ENCODE results near the gene AR.
A peak's percentile ranks its signal among the peaks of the same experiment; 100 is the strongest.

The AR gene, protein sequence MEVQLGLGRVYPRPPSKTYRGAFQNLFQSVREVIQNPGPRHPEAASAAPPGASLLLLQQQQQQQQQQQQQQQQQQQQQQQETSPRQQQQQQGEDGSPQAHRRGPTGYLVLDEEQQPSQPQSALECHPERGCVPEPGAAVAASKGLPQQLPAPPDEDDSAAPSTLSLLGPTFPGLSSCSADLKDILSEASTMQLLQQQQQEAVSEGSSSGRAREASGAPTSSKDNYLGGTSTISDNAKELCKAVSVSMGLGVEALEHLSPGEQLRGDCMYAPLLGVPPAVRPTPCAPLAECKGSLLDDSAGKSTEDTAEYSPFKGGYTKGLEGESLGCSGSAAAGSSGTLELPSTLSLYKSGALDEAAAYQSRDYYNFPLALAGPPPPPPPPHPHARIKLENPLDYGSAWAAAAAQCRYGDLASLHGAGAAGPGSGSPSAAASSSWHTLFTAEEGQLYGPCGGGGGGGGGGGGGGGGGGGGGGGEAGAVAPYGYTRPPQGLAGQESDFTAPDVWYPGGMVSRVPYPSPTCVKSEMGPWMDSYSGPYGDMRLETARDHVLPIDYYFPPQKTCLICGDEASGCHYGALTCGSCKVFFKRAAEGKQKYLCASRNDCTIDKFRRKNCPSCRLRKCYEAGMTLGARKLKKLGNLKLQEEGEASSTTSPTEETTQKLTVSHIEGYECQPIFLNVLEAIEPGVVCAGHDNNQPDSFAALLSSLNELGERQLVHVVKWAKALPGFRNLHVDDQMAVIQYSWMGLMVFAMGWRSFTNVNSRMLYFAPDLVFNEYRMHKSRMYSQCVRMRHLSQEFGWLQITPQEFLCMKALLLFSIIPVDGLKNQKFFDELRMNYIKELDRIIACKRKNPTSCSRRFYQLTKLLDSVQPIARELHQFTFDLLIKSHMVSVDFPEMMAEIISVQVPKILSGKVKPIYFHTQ

DNA sequence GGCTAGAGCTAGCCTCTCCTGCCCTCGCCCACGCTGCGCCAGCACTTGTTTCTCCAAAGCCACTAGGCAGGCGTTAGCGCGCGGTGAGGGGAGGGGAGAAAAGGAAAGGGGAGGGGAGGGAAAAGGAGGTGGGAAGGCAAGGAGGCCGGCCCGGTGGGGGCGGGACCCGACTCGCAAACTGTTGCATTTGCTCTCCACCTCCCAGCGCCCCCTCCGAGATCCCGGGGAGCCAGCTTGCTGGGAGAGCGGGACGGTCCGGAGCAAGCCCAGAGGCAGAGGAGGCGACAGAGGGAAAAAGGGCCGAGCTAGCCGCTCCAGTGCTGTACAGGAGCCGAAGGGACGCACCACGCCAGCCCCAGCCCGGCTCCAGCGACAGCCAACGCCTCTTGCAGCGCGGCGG is at the start of gene AR:
Gene AR, plus strand, starts transcription at position 204 of the 400 bp plus-strand sequence. CDS start 1,126 bp downstream, outside the sequence.
- peak in 14 of 56 donors; percentile 0 to 32 (median 2) for DNase-seq

DNA sequence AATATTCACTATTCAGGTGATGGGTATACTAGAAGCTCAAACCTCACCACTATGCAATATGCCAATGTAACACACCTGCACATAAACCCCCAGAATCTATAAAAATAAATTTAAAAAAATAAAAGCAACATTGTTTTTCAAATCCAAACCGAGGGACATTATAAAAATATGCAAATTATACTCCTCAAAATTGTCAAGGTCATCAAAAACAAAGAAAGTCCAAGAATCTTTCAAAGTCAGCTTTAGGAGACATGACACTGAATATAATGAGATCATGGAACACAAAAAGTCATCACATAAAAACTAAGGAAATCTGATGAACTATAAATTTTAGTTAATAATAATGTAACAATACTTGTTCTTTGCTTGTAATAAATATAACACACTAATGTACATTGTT is 43.2 kb upstream of the AR start:
- DNase-seq = no peak

DNA sequence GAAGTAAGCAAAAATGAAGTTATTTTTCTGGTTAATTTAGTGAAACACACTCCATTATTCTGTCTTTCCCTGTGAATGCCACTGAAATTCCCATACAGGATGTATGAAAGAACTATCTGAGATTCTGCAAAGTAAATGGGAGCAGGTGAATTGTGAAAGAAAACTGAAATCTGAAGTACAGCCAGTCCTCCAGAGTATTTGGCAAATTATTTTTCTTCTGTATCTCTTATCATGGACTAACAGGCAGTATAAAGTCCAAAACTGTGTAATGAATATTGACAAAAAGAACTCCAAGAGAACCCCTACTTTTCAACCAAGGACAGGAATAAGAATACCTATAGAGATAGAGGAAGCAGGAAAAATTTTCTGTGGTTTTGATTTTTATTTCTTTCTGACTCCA is 40.8 kb upstream of the AR start:
- no peak for DNase-seq

DNA sequence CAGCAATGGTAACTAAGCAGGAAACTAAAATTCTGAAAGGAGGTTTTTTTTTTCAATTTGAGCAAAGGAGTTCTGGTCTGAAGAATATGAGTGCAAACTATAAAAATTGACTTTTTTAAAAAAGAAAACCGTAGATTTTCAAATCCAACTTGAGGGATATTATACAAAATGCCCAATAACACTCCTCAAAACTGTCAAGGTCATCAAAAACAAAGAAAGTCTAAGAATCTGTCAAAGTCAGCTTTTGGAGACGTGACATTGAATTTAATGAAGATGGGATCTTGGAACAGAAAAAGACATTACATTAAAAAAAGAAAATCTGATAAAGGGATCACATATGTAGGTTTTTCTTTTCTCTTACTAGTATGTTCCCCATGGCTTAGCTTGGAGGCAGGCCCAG is 40.4 kb upstream of the AR start:
- no peak for DNase-seq

DNA sequence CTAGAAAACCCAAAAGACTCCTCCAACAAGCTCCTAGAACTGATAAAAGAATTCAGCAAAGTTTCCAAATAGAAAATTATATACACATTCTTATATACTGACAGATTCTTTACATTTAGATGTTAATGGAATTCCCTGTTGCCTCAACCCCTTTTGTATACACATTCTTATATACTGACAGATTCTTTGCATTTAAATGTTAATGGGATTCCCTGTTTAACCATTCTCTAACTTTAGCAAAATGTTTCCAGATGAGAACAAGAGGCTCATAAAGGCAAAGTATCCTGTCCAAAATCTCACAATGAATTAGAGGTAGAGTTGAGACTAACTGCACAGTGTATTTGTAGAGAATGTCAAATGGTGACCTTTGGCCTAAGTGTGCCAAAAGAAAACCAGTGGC is 23.1 kb upstream of the AR start:
- no peak for DNase-seq

DNA sequence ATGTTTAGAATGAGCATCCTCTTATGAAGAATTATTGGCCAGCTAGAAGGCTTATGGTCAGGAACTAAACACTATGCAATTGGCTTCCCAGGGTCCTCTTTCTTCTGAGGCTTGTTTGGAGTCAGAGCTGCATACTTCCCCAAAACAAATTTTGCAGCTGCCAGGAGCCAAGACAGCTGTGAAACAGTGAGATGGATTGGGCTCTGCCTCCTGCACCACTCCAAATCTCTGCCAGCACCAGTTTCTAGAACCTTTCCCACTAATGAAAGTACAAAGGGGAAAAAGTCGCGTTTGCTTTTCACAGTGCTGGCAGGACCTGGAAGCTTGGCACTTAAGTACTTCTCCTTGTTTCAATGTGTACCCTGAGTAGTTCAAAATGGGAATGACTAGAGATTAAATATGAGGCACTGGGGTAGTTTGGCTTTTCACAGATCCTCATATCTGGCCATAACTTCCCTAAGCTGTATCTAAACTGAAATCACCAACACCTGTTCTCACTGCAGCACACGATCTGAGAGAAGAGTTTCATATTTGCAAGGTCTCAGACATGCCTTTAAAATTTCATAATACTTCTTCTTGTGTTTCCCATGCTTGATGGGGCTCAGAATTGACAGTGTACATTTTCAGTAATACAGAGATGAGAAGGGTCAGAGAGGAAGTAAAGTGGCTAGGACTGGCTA is 20.7 kb upstream of the AR start:
- no peak for DNase-seq

DNA sequence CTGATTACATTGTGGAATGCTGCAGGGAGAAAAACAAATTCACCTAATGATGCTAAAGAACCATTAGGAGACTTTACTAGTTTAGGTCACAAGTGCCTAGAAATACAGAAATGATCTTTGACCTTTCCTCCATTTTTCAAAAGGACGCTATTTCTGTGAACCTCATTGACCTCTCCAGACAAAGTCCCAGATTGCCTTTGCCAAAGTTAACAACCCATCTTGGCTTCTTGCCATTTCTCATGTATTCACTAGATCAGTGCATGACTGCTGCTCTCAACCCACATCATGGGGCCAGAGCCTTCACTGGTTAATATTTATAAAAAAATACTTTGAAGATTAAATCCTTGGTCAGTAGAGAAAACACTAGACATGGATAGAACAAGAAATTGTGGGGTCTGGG is 19.9 kb upstream of the AR start:
- no peak for DNase-seq

DNA sequence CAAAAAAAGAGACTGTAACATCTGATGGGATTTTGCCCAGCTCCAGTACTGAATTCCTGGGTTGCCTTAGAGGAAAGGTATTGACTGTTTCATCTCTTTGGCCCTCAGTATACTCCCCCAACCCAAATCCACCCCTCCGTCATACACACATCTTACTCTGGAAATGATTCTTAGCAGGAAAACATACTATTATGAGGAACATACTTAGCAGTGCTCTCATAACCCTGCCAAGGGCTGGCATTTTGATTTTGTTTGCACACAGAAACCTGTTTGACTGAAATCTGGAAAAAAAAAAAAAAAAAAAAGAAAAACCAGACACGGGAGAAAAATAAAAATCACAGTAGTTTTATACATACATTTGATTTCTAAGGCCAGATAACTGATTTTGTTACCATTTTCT is 19.4 kb upstream of the AR start:
- no peak for DNase-seq

DNA sequence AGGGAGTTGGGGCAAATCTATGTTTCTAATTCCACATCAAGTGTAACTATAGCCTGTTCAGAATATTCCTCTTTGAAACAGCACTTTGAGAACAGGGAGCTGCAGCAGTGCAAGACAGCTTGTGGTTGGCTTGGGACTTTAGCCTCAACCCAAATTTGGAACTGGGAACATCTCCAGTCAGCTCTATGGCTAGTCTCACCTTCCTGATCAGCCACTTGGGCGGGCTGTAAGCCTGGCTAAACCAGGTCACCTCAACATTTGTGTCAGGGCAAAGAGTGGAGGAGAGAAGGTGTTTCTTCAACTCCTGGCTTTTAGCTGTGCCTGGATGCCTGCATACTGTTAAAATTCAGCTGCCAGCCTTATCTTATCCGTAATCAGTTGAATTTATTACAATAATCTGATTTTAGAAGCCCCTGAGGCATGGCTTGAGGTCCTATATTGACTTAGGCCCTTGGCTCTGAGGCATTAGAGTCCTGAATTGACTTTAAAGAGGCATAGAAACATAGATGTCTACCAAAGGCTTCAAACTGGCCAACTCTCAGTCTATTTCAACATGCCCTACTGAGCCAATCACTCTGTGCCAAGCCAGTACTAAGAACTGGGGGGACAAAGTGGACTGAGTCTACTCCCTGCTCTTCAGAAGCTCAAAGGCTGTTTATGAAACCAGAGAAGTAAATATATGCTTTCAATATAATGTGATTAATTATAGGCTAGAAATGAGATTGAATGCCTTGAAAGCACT is 18.7 kb upstream of the AR start:
- DNase-seq = no peak

DNA sequence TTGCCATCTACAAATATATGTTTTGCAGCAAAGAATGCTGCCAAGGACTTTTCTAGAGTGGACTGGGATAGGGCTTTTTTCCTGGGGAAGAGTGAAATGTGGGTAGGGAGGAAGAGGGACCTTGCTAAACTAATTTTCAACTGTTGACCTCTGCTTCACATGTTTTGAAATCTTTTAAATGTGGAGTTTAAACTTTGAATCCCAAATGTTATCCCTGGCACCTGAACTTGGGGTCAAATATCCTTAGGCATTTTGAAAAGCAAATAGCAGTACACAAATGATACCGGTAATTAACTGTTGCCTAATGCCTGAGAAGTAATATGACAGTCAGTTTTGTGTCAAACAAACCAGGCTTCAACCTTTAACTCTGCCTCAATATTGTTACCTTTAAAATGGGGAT is 7.3 kb upstream of the AR start:
- no peak for DNase-seq

DNA sequence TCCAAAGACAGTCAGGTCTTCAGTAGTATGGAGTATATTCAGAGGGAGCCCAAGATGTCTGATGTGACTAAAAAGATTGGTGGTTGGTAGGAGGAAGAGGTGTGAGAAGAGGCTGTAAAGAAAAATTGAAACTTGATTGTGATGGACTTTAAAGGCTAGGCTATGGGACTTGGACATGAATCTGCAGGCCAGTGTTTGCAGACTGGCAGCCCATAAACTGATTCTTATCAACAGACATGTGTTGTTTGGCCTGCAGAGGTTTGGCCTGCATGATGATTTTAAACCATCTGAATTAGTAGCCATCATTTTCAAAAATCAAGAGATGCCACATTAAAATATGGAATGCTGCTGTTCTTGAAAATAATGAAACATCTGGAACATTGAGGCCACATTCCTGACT is 5.4 kb upstream of the AR start:
- DNase-seq = no peak

DNA sequence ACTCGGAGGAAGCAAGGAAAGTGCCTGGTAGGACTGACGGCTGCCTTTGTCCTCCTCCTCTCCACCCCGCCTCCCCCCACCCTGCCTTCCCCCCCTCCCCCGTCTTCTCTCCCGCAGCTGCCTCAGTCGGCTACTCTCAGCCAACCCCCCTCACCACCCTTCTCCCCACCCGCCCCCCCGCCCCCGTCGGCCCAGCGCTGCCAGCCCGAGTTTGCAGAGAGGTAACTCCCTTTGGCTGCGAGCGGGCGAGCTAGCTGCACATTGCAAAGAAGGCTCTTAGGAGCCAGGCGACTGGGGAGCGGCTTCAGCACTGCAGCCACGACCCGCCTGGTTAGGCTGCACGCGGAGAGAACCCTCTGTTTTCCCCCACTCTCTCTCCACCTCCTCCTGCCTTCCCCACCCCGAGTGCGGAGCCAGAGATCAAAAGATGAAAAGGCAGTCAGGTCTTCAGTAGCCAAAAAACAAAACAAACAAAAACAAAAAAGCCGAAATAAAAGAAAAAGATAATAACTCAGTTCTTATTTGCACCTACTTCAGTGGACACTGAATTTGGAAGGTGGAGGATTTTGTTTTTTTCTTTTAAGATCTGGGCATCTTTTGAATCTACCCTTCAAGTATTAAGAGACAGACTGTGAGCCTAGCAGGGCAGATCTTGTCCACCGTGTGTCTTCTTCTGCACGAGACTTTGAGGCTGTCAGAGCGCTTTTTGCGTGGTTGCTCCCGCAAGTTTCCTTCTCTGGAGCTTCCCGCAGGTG is 637 bp downstream of the AR start:
- DNase-seq = peak in 3 of 56 donors; percentile 0 to 10 (median 1)

DNA sequence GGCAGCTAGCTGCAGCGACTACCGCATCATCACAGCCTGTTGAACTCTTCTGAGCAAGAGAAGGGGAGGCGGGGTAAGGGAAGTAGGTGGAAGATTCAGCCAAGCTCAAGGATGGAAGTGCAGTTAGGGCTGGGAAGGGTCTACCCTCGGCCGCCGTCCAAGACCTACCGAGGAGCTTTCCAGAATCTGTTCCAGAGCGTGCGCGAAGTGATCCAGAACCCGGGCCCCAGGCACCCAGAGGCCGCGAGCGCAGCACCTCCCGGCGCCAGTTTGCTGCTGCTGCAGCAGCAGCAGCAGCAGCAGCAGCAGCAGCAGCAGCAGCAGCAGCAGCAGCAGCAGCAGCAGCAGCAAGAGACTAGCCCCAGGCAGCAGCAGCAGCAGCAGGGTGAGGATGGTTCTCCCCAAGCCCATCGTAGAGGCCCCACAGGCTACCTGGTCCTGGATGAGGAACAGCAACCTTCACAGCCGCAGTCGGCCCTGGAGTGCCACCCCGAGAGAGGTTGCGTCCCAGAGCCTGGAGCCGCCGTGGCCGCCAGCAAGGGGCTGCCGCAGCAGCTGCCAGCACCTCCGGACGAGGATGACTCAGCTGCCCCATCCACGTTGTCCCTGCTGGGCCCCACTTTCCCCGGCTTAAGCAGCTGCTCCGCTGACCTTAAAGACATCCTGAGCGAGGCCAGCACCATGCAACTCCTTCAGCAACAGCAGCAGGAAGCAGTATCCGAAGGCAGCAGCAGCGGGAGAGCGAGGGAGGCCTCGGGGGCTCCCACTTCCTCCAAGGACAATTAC is 1.4 kb downstream of the AR start:
- peak in 5 of 56 donors; percentile 0 to 11 (median 3) for DNase-seq

DNA sequence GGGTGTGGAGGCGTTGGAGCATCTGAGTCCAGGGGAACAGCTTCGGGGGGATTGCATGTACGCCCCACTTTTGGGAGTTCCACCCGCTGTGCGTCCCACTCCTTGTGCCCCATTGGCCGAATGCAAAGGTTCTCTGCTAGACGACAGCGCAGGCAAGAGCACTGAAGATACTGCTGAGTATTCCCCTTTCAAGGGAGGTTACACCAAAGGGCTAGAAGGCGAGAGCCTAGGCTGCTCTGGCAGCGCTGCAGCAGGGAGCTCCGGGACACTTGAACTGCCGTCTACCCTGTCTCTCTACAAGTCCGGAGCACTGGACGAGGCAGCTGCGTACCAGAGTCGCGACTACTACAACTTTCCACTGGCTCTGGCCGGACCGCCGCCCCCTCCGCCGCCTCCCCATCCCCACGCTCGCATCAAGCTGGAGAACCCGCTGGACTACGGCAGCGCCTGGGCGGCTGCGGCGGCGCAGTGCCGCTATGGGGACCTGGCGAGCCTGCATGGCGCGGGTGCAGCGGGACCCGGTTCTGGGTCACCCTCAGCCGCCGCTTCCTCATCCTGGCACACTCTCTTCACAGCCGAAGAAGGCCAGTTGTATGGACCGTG is 2.2 kb downstream of the AR start:
- DNase-seq = peak in 8 of 56 donors; percentile 0 to 20 (median 4)

DNA sequence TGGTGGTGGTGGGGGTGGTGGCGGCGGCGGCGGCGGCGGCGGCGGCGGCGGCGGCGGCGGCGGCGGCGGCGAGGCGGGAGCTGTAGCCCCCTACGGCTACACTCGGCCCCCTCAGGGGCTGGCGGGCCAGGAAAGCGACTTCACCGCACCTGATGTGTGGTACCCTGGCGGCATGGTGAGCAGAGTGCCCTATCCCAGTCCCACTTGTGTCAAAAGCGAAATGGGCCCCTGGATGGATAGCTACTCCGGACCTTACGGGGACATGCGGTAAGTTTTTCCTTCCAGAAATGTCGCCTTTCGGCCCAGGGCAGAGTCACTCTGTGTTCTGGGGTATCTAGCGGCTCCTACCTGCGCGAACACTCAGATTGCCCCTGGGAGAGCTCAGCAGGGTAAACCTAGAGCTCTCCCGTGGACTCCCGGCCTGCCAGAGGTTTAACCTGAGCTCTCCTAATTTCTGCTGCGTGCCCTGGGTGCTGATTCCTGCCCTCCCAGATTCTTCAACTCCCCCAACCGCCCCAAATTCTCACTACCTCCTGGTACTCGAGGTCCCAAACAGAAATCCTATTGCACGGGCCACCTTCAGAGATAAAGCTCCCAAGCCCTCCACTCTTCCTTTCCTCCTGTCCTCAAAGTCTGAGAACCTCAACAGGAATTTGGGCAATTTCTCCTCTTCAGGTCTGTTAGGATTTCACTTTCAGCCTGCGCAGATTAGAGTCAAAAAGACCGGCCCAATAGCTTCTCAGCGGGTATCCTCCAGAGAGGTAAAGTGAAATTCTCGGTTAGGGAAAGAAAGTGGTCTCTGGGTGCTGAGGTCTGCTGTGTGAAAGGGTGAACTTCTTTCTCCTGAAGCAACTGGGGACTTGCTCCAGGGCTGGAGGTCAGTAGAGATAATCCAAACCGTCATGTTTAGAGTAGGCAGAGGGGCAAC is 2.9 kb downstream of the AR start:
- DNase-seq = peak in 1 of 56 donors; percentile 1

DNA sequence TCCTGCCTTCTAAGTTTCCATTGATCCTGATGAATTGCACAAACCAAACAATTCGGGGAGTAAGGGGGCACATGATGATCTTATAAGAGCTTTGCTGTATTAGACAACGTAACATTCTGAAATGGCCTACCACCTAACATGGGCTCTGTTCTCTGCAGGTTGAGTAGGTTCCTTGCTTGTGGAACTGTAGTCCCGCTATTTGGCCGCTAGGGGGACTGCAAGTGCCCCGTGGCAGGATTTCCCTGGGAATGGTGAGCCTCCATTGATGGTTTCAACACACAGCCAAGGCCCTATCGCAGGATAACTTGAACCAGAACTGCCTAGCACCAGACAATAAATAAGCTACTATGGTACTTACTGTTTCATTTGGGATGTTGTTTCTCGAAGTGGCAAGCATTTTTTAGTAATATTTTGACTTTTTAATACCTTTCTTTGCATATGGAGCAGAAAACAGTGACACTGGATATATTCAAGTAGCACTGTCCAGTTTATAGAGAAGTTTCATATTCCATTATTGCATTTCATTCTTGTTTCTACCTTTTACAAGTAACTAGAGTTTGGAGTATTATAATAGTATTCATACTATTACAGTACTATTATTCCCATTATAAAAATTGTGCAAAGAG is 11.9 kb downstream of the AR start:
- DNase-seq = peak in 6 of 56 donors; percentile 0 to 5 (median 0)

DNA sequence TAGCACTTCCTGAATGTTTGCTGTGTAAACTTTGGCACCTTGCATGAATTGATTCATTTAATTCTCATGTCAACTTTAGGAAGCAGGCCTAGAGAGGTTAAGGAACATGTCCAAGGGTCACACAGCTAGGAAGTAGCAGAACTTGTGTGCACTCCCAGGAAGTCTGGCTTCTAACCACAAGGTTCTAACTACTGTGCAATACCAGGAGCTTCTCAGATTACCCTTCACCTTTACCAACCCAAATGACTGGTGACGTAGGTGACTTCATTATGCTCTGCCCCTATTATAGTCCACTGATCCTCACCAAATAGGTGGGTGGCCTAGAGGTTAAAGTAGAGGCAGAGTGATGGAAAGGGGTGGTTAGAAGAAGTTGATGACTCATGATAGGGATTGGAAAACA is 14.4 kb downstream of the AR start:
- DNase-seq = no peak

Measured in amygdala (tissue), 56 donors.